ENCODE measurements around the gene HBB. TPM values are rescaled to one million over a fixed set of nuclear protein-coding genes. Genes with fewer than 3 reads are reported as not detected.

Gene HBB
- total RNA-seq, 1 experiment from 2014 or later = not detected

DNA sequence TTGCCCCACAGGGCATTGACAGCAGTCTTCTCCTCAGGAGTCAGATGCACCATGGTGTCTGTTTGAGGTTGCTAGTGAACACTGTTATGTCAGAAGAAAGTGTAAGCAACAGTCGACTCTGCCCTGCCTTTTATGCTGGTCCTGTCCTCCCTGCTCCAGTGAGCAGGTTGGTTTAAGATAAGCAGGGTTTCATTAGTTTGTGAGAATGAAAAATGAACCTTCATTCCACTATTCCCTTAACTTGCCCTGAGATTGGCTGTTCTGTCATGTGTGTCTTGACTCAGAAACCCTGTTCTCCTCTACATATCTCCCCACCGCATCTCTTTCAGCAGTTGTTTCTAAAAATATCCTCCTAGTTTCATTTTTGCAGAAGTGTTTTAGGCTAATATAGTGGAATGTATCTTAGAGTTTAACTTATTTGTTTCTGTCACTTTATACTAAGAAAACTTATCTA is 7.5 kb upstream of the HBB start, which contains the start of gene HBD:
Gene HBD (minus strand): TSS at position 103 of the 454 bp plus-strand sequence. CDS start 50 bp downstream, at position 53.
- no peak within 1 kb of the TSS for H4K91ac ChIP-seq (ENCODE audit: insufficient read length, low read depth, low read length)
- H3K4me3 Mint-ChIP-seq = no peak within 1 kb of the TSS
- H3K4me2 ChIP-seq (ENCODE audit: insufficient read depth, insufficient read length, low read length) = no peak within 1 kb of the TSS
- no peak within 1 kb of the TSS for H2BK120ac ChIP-seq (ENCODE audit: low read depth, low read length, poor library complexity, severe bottlenecking)
- no peak within 1 kb of the TSS for H2AFZ ChIP-seq (ENCODE audit: low read length)
- no peak within 1 kb of the TSS for H2BK20ac ChIP-seq (ENCODE audit: low read depth, low read length, poor library complexity, severe bottlenecking)
- no peak within 1 kb of the TSS for H3K23ac ChIP-seq (ENCODE audit: insufficient read length, low read depth, low read length)
- H3K79me1 ChIP-seq (ENCODE audit: insufficient read depth, low read depth, low read length, poor library complexity, severe bottlenecking) = no peaks in the 10 kb centered on the region
- no peak within 1 kb of the TSS for H3T11ph ChIP-seq (ENCODE audit: low read length)
- TF ChIP-seq, protein P1, sequence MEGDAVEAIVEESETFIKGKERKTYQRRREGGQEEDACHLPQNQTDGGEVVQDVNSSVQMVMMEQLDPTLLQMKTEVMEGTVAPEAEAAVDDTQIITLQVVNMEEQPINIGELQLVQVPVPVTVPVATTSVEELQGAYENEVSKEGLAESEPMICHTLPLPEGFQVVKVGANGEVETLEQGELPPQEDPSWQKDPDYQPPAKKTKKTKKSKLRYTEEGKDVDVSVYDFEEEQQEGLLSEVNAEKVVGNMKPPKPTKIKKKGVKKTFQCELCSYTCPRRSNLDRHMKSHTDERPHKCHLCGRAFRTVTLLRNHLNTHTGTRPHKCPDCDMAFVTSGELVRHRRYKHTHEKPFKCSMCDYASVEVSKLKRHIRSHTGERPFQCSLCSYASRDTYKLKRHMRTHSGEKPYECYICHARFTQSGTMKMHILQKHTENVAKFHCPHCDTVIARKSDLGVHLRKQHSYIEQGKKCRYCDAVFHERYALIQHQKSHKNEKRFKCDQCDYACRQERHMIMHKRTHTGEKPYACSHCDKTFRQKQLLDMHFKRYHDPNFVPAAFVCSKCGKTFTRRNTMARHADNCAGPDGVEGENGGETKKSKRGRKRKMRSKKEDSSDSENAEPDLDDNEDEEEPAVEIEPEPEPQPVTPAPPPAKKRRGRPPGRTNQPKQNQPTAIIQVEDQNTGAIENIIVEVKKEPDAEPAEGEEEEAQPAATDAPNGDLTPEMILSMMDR (conservative IDR thresholded peaks at IDR 0.05) = no peak
- WGBS (ENCODE audit: extremely low coverage, insufficient read length, low lambda C conversion rate) = no CpG with 5 or more reads among the region's 2 CpGs
- no peak within 1 kb of the TSS for H4K5ac ChIP-seq (ENCODE audit: insufficient read length, low read depth, low read length)
- no peak within 1 kb of the TSS for H2AK5ac ChIP-seq (ENCODE audit: insufficient read length, low read length)
- H3K27ac Mint-ChIP-seq = no peak within 1 kb of the TSS; a peak in 1 of 7 replicates
- H2BK15ac ChIP-seq (ENCODE audit: low read depth, low read length) = no peak within 1 kb of the TSS
- no peaks in the 10 kb centered on the region for H4K20me1 ChIP-seq (ENCODE audit: control insufficient read depth, insufficient read depth, insufficient read length)
- no peak for DNase-seq
- H3K79me2 ChIP-seq (ENCODE audit: insufficient read depth, low read length) = no peaks in the 10 kb centered on the region
- no peak within 1 kb of the TSS for H3K18ac ChIP-seq (ENCODE audit: insufficient read length, low read depth, low read length)
- no peaks in the 10 kb centered on the region for H3K23me2 ChIP-seq (ENCODE audit: insufficient read length, low read depth, low read length, poor library complexity, severe bottlenecking)
- H3K4me1 Mint-ChIP-seq = no peaks in the 10 kb centered on the region
- no peak within 1 kb of the TSS for H3K14ac ChIP-seq (ENCODE audit: insufficient read depth, low read length)
- no peak within 1 kb of the TSS for H3K9ac ChIP-seq (ENCODE audit: extremely low read depth, insufficient read length, low read length)
- H3K27me3 ChIP-seq (ENCODE audit: insufficient read depth, low read length) = no peaks in the 10 kb centered on the region
- no peak within 1 kb of the TSS for H4K8ac ChIP-seq (replicated peaks; ENCODE audit: insufficient read length, low read depth, low read length)
- no peaks in the 10 kb centered on the region for H3K9me3 Mint-ChIP-seq
- no peak within 1 kb of the TSS for H3K4ac ChIP-seq (ENCODE audit: low read depth, low read length)
- no peak within 1 kb of the TSS for H2BK12ac ChIP-seq (ENCODE audit: insufficient read length, low read depth, low read length)
- no peaks in the 10 kb centered on the region for H3K9me3 ChIP-seq (ENCODE audit: control insufficient read depth, low read depth, low read length)
- H3K36me3 Mint-ChIP-seq (ENCODE audit: insufficient read depth in 1 of 3, low read depth in 3 of 3) = no peaks in the 10 kb centered on the region
- no peak within 1 kb of the TSS for H2BK5ac ChIP-seq (ENCODE audit: insufficient read length, low read length)
- H3K27me3 Mint-ChIP-seq (ENCODE audit: low read depth) = peaks cover 6% of the 10 kb centered on the region
- H3K4me1 ChIP-seq (ENCODE audit: insufficient read depth, low read length) = no peaks in the 10 kb centered on the region
- H3K56ac ChIP-seq (ENCODE audit: insufficient read length, low read depth, low read length) = no peak within 1 kb of the TSS
- H3K27ac ChIP-seq (ENCODE audit: insufficient read length, low read depth, low read length) = no peak within 1 kb of the TSS

All from H9 (cell line).